Stimulated activated CD4-positive, alpha-beta T cell treated with anti-CD3 and anti-CD28 coated beads, Interleukin-1b, Interleukin-23, amount 100 ng/mL, for 48 hours (primary cell): ENCODE data around the gene PPP1R37.
"Not testable (repeated sequence)": the region's sequence is repeated elsewhere in the genome, so short reads cannot be mapped to it uniquely, and the experiment has no call there.

Experiments
- DNase-seq: peaks from one replicate; pipeline ENCODE4 v3.0.0-alpha.2; 2020

The PPP1R37 gene

GRCh38 chr19:45118106-45118505 is 25.1 kb downstream of the PPP1R37 start:
- DNase-seq: no peak

GRCh38 chr19:45118591-45119355 is 25.8 kb downstream of the PPP1R37 start:
- not testable (repeated sequence) for DNase-seq

- no peak for DNase-seq
Measured at GRCh38 chr19:45119582-45119981, 26.6 kb downstream of the PPP1R37 start.

- DNase-seq: no peak
Measured at GRCh38 chr19:45121827-45122345, 28.9 kb downstream of the PPP1R37 start.

GRCh38 chr19:45122832-45123231 is 29.9 kb downstream of the PPP1R37 start:
- DNase-seq: no peak

- DNase-seq: no peak
Measured at GRCh38 chr19:45123440-45123850, 30.5 kb downstream of the PPP1R37 start.

GRCh38 chr19:45124021-45124420 is 31.0 kb downstream of the PPP1R37 start:
- no peak for DNase-seq

GRCh38 chr19:45125360-45125759 is 32.4 kb downstream of the PPP1R37 start:
- no peak for DNase-seq

GRCh38 chr19:45125975-45126493 is 33.1 kb downstream of the PPP1R37 start:
- DNase-seq: peak; percentile 69

- no peak for DNase-seq
Measured at GRCh38 chr19:45126654-45127053, 33.7 kb downstream of the PPP1R37 start.

- no peak for DNase-seq
Measured at GRCh38 chr19:45128146-45128545, 35.2 kb downstream of the PPP1R37 start.

GRCh38 chr19:45128806-45129205 is 35.8 kb downstream of the PPP1R37 start:
- DNase-seq: no peak

- no peak for DNase-seq
Measured at GRCh38 chr19:45130236-45130635, 37.3 kb downstream of the PPP1R37 start.

- DNase-seq: no peak
Measured at GRCh38 chr19:45130888-45131615, 38.1 kb downstream of the PPP1R37 start.

GRCh38 chr19:45133661-45134060 is 40.7 kb downstream of the PPP1R37 start:
- DNase-seq: no peak

- no peak for DNase-seq
Measured at GRCh38 chr19:45135176-45135885, 42.4 kb downstream of the PPP1R37 start.

- DNase-seq: no peak
Measured at GRCh38 chr19:45136507-45137178, 43.7 kb downstream of the PPP1R37 start.

- no peak for DNase-seq
Measured at GRCh38 chr19:45137179-45137761, 44.3 kb downstream of the PPP1R37 start.

- no peak for DNase-seq
Measured at GRCh38 chr19:45138303-45138751, 45.3 kb downstream of the PPP1R37 start.

- DNase-seq: no peak
Measured at GRCh38 chr19:45139286-45140143, 46.5 kb downstream of the PPP1R37 start.

GRCh38 chr19:45140144-45140503 is 47.1 kb downstream of the PPP1R37 start:
- no peak for DNase-seq
